Measurements from ENCODE around the gene RRAD.

The RRAD gene

DNA sequence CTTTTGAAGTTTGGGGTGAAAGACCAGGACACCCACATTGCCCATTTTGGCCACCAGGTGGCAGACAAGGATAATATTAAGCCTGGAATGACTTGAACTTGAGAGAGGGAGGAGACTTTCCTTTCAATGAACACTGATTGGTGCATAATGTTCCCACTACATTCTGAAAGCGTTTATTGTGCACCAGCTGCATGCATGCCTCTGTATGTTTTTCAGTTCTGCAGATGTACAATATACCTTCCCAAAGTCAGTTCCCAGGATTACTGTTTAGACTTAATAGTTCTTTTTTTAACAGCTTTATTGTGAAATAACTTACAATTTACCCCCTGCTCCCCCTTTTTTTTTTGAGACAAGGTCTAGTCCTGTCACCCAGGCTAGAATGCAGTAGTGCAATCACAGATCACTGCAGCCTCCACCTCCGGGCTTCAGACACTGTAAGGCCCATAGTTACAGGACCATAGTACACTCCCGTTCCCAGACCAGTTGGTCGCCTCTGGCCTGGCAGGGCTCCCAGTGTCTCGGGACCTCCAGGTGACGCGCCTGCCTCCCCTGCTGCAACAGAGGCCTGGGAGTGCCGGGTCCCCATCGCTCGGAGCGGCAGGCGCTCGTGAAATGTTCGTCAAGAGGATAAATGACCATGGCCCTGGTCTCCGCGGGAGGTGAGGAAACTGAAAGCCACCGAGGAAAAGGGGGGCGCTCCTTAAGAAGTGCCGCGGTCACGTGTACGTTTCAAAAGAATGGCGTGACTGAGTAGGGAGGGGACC, 22.1 kb upstream of the RRAD start (continued):
- TF ChIP-seq, protein P1, sequence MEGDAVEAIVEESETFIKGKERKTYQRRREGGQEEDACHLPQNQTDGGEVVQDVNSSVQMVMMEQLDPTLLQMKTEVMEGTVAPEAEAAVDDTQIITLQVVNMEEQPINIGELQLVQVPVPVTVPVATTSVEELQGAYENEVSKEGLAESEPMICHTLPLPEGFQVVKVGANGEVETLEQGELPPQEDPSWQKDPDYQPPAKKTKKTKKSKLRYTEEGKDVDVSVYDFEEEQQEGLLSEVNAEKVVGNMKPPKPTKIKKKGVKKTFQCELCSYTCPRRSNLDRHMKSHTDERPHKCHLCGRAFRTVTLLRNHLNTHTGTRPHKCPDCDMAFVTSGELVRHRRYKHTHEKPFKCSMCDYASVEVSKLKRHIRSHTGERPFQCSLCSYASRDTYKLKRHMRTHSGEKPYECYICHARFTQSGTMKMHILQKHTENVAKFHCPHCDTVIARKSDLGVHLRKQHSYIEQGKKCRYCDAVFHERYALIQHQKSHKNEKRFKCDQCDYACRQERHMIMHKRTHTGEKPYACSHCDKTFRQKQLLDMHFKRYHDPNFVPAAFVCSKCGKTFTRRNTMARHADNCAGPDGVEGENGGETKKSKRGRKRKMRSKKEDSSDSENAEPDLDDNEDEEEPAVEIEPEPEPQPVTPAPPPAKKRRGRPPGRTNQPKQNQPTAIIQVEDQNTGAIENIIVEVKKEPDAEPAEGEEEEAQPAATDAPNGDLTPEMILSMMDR (tag by site-specific recombination; IDR thresholded peaks at IDR 0.05), result peak; percentile 62
- TF ChIP-seq ZNF792 (tag by site-specific recombination; IDR thresholded peaks at IDR 0.05), result peak; percentile 94; the same call in 1 of the 2 replicates
- peak; percentile 60 for TF ChIP-seq ZNF366 (tag by site-specific recombination; conservative IDR thresholded peaks at IDR 0.05)
- TF ChIP-seq ZNF654 (tag by site-specific recombination; IDR thresholded peaks at IDR 0.05; ENCODE audit: low read depth), result peak; percentile 74
- TF ChIP-seq ZNF768 (tag by site-specific recombination; IDR thresholded peaks at IDR 0.05), result no peak

DNA sequence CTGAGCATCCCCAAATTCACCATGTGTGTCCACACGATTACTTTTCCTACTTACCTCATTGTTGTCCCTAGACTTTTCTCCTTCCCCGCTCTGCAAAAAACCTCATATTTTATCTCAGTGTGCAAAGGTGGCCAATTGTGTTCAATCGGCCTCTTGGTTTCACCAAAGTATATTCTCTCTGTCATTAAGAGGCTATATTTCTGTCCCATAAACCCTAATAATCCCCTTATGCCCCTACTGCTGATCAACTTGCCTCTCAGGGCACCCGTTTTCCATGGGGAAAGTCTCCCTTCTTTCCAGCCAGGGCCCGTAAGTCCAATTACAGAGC, 21.6 kb upstream of the RRAD start:
- H3K4me3 ChIP-seq (ENCODE audit: low read depth, low read length), result no peak overlapping the region
- ChIA-PET CTCF (interaction anchor here (0.7 to 1.3 kb wide), 8 partner anchors 11 to 481 kb away, joined by 3 to 6 read pairs (median 4); partner anchors contain the start of gene CES3), POLR2A (no interaction called here)
- H3K27ac ChIP-seq (ENCODE audit: extremely low read depth, low read depth, low read length), result no peak overlapping the region
- H3K4me1 ChIP-seq (ENCODE audit: control insufficient read depth, insufficient read depth, low read length), result no peaks in the 10 kb centered on the region
- H3K9me3 ChIP-seq (ENCODE audit: control insufficient read depth, insufficient read depth, low read depth, low read length), result no peaks in the 10 kb centered on the region
- peaks cover 0 to 20% of the 10 kb centered on the region in 2 experiments; a peak in 1 of 3 replicates for H3K36me3 ChIP-seq (ENCODE audit: control insufficient read depth in 2 of 2, insufficient read depth in 1 of 2, low read length in 2 of 2)
- TF ChIP-seq ZNF530 (tag by site-specific recombination; IDR thresholded peaks at IDR 0.05; ENCODE audit: low read depth) (no peak), ZBTB21 (tag by site-specific recombination; IDR thresholded peaks at IDR 0.05) (no peak), ZNF510 (tag by site-specific recombination; IDR thresholded peaks at IDR 0.05; ENCODE audit: insufficient replicate concordance) (no peak), SETDB1 (IDR thresholded peaks at IDR 0.05; ENCODE audit: insufficient read length, low read length) (no peak), ZNF48 (tag by site-specific recombination; IDR thresholded peaks at IDR 0.05) (no peak), KLF8 (tag by site-specific recombination; IDR thresholded peaks at IDR 0.05) (no peak), ZNF701 (tag by site-specific recombination; IDR thresholded peaks at IDR 0.05) (no peak), MEIS1 (CRISPR knock-in tag; IDR thresholded peaks at IDR 0.05; ENCODE audit: borderline replicate concordance) (no peak), ZNF768 (tag by site-specific recombination; IDR thresholded peaks at IDR 0.05) (no peak), SP2 (tag by site-specific recombination; IDR thresholded peaks at IDR 0.05) (no peak), ZNF423 (tag by site-specific recombination; IDR thresholded peaks at IDR 0.05) (no peak), ZNF785 (tag by site-specific recombination; IDR thresholded peaks at IDR 0.05) (no peak), ZNF830 (tag by site-specific recombination; IDR thresholded peaks at IDR 0.05; ENCODE audit: low read depth) (no peak), ZNF529 (tag by site-specific recombination; IDR thresholded peaks at IDR 0.05; ENCODE audit: insufficient replicate concordance) (no peak), ZNF670 (tag by site-specific recombination; IDR thresholded peaks at IDR 0.05; ENCODE audit: low read depth) (no peak)
- TF ChIP-seq, protein P2, sequence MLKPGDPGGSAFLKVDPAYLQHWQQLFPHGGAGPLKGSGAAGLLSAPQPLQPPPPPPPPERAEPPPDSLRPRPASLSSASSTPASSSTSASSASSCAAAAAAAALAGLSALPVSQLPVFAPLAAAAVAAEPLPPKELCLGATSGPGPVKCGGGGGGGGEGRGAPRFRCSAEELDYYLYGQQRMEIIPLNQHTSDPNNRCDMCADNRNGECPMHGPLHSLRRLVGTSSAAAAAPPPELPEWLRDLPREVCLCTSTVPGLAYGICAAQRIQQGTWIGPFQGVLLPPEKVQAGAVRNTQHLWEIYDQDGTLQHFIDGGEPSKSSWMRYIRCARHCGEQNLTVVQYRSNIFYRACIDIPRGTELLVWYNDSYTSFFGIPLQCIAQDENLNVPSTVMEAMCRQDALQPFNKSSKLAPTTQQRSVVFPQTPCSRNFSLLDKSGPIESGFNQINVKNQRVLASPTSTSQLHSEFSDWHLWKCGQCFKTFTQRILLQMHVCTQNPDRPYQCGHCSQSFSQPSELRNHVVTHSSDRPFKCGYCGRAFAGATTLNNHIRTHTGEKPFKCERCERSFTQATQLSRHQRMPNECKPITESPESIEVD (tag by site-specific recombination; IDR thresholded peaks at IDR 0.05), result no peak

DNA sequence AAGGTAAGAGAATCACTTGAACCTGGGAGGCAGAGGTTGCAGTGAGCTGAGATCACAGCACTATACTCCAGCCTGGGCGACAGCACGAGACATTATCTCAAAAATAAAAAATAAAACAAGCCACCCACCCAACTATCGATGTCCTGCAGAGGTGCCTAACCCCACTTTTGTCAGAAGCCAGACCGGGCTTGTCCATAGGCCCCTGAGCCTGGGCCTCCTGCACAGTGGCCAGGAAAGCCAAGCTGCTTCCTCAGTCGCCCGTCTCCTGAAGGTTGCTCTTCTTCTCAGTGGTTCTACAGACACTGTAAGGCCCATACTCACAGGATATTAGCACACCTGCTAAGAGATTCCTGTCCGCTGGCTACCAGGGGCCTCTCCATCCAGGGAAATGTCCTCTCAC, 21.2 kb upstream of the RRAD start:
- H3K9me3 ChIP-seq (ENCODE audit: control insufficient read depth, insufficient read depth, low read depth, low read length), result no peaks in the 10 kb centered on the region
- H3K36me3 ChIP-seq (ENCODE audit: control insufficient read depth in 2 of 2, insufficient read depth in 1 of 2, low read length in 2 of 2), result peaks cover 0 to 24% of the 10 kb centered on the region in 2 experiments; a peak in 1 of 3 replicates
- ChIA-PET POLR2A (interaction anchor here (1.5 kb wide), 1 partner anchor 66 kb away, joined by 5 read pairs; the partner anchor contains the start of gene PDP2), CTCF (interaction anchor here (0.7 to 1.3 kb wide), 6 partner anchors 11 to 482 kb away, joined by 3 to 7 read pairs (median 4); no protein-coding TSS in a partner anchor)
- H3K4me1 ChIP-seq (ENCODE audit: control insufficient read depth, insufficient read depth, low read length), result no peaks in the 10 kb centered on the region
- no peak overlapping the region for H3K4me3 ChIP-seq (ENCODE audit: low read depth, low read length)
- TF ChIP-seq ZBTB1 (tag by site-specific recombination; IDR thresholded peaks at IDR 0.05) (no peak), ZNF394 (tag by site-specific recombination; IDR thresholded peaks at IDR 0.05; ENCODE audit: borderline replicate concordance) (no peak), ZNF585B (tag by site-specific recombination; IDR thresholded peaks at IDR 0.05) (no peak), ZNF416 (tag by site-specific recombination; IDR thresholded peaks at IDR 0.05) (no peak), ZNF747 (tag by site-specific recombination; IDR thresholded peaks at IDR 0.05) (no peak), ZNF785 (tag by site-specific recombination; IDR thresholded peaks at IDR 0.05) (no peak)
- TF ChIP-seq, protein P3, sequence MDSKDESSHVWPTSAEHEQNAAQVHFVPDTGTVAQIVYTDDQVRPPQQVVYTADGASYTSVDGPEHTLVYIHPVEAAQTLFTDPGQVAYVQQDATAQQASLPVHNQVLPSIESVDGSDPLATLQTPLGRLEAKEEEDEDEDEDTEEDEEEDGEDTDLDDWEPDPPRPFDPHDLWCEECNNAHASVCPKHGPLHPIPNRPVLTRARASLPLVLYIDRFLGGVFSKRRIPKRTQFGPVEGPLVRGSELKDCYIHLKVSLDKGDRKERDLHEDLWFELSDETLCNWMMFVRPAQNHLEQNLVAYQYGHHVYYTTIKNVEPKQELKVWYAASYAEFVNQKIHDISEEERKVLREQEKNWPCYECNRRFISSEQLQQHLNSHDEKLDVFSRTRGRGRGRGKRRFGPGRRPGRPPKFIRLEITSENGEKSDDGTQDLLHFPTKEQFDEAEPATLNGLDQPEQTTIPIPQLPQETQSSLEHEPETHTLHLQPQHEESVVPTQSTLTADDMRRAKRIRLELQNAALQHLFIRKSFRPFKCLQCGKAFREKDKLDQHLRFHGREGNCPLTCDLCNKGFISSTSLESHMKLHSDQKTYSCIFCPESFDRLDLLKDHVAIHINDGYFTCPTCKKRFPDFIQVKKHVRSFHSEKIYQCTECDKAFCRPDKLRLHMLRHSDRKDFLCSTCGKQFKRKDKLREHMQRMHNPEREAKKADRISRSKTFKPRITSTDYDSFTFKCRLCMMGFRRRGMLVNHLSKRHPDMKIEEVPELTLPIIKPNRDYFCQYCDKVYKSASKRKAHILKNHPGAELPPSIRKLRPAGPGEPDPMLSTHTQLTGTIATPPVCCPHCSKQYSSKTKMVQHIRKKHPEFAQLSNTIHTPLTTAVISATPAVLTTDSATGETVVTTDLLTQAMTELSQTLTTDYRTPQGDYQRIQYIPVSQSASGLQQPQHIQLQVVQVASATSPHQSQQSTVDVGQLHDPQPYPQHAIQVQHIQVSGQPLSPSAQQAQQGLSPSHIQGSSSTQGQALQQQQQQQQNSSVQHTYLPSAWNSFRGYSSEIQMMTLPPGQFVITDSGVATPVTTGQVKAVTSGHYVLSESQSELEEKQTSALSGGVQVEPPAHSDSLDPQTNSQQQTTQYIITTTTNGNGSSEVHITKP (tag by site-specific recombination; IDR thresholded peaks at IDR 0.05), result no peak
- H3K27ac ChIP-seq (ENCODE audit: extremely low read depth, low read depth, low read length), result no peak overlapping the region

Data from HEK293 (cell line).